ENCODE results near the gene CD2AP. TPM values are rescaled to one million over a fixed set of nuclear protein-coding genes. Genes with fewer than 3 reads are reported as not detected.

CD2AP gene
- total RNA-seq, 2 donors from 2014 or later: 58.1 to 62.4 TPM

DNA sequence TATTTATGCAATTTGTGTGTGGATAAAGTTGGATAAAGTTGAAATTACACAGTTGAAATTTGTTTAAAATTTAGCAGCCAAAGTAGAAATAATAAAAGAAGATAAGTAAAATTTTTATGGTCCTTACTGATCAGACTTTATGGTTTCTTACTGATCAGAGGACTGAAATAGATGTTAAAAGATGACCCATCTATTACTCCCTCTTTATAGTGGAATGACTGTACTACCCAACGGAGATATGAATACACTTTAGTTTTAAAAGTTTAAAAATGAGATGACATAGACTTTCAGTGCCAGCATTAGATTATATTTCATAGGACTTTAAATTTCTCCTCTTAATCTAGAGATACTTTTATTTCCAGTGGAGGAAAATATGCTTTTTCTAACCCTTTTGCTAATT is 121.9 kb downstream of the CD2AP start:
- no peak for DNase-seq
- H3K4me3 Mint-ChIP-seq: no peak overlapping the region
- no peaks in the 10 kb centered on the region for H3K4me1 Mint-ChIP-seq
- Histone ChIP-seq H3K4me3 (ENCODE audit: low read length) (no peak overlapping the region), H3K27ac (ENCODE audit: low read depth, low read length) (no peak overlapping the region), H3K27me3 (ENCODE audit: control insufficient read depth, insufficient read depth, low read length, poor library complexity, severe bottlenecking) (no peaks in the 10 kb centered on the region), H3K9ac (ENCODE audit: extremely low read depth, low read length, poor library complexity, severe bottlenecking) (no peak overlapping the region), H3K36me3 (ENCODE audit: control insufficient read depth, insufficient read depth, low read length) (peaks cover 71% of the 10 kb centered on the region), H3K4me1 (ENCODE audit: control insufficient read depth, insufficient read depth, low read length) (no peaks in the 10 kb centered on the region), H3K9me3 (ENCODE audit: control insufficient read depth, low read length) (peaks cover 9% of the 10 kb centered on the region)
- H3K9me3 Mint-ChIP-seq: peaks cover 2% of the 10 kb centered on the region
- peaks cover 32% of the 10 kb centered on the region for H3K36me3 Mint-ChIP-seq (ENCODE audit: low read depth)
- TF ChIP-seq, protein P1, sequence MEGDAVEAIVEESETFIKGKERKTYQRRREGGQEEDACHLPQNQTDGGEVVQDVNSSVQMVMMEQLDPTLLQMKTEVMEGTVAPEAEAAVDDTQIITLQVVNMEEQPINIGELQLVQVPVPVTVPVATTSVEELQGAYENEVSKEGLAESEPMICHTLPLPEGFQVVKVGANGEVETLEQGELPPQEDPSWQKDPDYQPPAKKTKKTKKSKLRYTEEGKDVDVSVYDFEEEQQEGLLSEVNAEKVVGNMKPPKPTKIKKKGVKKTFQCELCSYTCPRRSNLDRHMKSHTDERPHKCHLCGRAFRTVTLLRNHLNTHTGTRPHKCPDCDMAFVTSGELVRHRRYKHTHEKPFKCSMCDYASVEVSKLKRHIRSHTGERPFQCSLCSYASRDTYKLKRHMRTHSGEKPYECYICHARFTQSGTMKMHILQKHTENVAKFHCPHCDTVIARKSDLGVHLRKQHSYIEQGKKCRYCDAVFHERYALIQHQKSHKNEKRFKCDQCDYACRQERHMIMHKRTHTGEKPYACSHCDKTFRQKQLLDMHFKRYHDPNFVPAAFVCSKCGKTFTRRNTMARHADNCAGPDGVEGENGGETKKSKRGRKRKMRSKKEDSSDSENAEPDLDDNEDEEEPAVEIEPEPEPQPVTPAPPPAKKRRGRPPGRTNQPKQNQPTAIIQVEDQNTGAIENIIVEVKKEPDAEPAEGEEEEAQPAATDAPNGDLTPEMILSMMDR (conservative IDR thresholded peaks at IDR 0.05): no peak
- no peak overlapping the region for H3K27ac Mint-ChIP-seq
- H3K27me3 Mint-ChIP-seq (ENCODE audit: insufficient read depth): no peaks in the 10 kb centered on the region
- 100% methylated on average over 1 of the region's 1 CpG; no CpG with 5 or more reads in 1 of the 2 experiments for WGBS, 2 experiments (ENCODE audit: insufficient coverage in 1 of 2, insufficient read length in 1 of 2)

DNA sequence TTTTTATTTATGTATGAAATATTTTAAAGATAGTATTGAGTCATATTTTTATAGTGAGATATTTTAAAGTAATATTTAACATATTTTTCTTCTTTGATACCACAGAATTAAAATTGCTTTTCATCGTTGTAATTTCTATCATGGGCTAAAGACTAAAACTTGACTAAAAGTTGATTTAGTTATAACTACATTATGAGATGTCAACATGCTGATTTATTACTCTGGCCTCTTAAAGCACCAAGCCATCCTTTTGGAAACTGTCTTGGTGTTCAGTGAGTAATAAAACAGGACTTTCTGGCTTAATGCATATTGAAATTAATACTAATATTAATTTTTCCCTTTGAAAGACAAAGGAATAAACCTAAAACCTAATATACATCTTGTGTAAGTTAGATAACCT is 125.6 kb downstream of the CD2AP start:
- TF ChIP-seq, protein P1 (conservative IDR thresholded peaks at IDR 0.05): no peak
- H3K4me1 ChIP-seq (ENCODE audit: control insufficient read depth, insufficient read depth, low read length): no peaks in the 10 kb centered on the region
- no peak overlapping the region for H3K9ac ChIP-seq (ENCODE audit: extremely low read depth, low read length, poor library complexity, severe bottlenecking)
- Mint-ChIP-seq H3K27ac (no peak overlapping the region), H3K36me3 (ENCODE audit: low read depth) (peaks cover 22% of the 10 kb centered on the region), H3K27me3 (ENCODE audit: insufficient read depth) (no peaks in the 10 kb centered on the region), H3K4me3 (no peak overlapping the region), H3K4me1 (no peaks in the 10 kb centered on the region), H3K9me3 (no peaks in the 10 kb centered on the region)
- peaks cover 72% of the 10 kb centered on the region for H3K36me3 ChIP-seq (ENCODE audit: control insufficient read depth, insufficient read depth, low read length)
- H3K9me3 ChIP-seq (ENCODE audit: control insufficient read depth, low read length): no peaks in the 10 kb centered on the region
- no CpG with 5 or more reads among the region's 1 CpG for WGBS, 2 experiments (ENCODE audit: insufficient coverage in 1 of 2, insufficient read length in 1 of 2)
- DNase-seq: no peak
- no peaks in the 10 kb centered on the region for H3K27me3 ChIP-seq (ENCODE audit: control insufficient read depth, insufficient read depth, low read length, poor library complexity, severe bottlenecking)
- no peak overlapping the region for H3K27ac ChIP-seq (ENCODE audit: low read depth, low read length)
- no peak overlapping the region for H3K4me3 ChIP-seq (ENCODE audit: low read length)

DNA sequence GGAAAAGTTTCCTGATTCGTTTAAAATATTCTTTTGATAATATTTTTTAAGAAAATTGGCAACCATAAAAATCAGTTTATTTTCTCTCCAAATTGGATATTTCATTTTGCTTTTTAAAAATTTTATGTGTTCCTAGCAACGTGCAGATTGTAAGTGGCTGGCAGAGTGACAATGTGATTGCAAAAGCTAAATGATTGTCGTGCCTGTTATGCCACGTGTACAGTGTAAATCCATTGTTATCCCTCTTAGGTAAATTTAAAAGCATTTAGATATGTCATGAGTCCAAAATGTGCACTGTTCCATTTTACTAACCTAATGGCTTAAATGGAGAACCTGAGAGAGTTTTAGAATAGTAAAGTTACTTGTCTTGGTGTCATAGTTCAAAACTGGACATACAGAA is 126.4 kb downstream of the CD2AP start:
- H3K27me3 ChIP-seq (ENCODE audit: control insufficient read depth, insufficient read depth, low read length, poor library complexity, severe bottlenecking): no peaks in the 10 kb centered on the region
- H3K9ac ChIP-seq (ENCODE audit: extremely low read depth, low read length, poor library complexity, severe bottlenecking): no peak overlapping the region
- 93 to 94% methylated on average over 3 of the region's 4 CpGs for WGBS, 2 experiments (ENCODE audit: insufficient coverage in 1 of 2, insufficient read length in 1 of 2)
- no peaks in the 10 kb centered on the region for H3K27me3 Mint-ChIP-seq (ENCODE audit: insufficient read depth)
- H3K4me1 Mint-ChIP-seq: no peaks in the 10 kb centered on the region
- H3K4me1 ChIP-seq (ENCODE audit: control insufficient read depth, insufficient read depth, low read length): no peaks in the 10 kb centered on the region
- H3K9me3 Mint-ChIP-seq: no peaks in the 10 kb centered on the region
- DNase-seq: no peak
- TF ChIP-seq, protein P1 (conservative IDR thresholded peaks at IDR 0.05): no peak
- H3K4me3 ChIP-seq (ENCODE audit: low read length): no peak overlapping the region
- H3K4me3 Mint-ChIP-seq: no peak overlapping the region
- no peak overlapping the region for H3K27ac Mint-ChIP-seq
- no peaks in the 10 kb centered on the region for H3K9me3 ChIP-seq (ENCODE audit: control insufficient read depth, low read length)
- peaks cover 24% of the 10 kb centered on the region for H3K36me3 Mint-ChIP-seq (ENCODE audit: low read depth)
- H3K27ac ChIP-seq (ENCODE audit: low read depth, low read length): no peak overlapping the region
- peaks cover 73% of the 10 kb centered on the region for H3K36me3 ChIP-seq (ENCODE audit: control insufficient read depth, insufficient read depth, low read length)

All from endodermal cell (in vitro differentiated cells).